ENCODE measurements around the gene PIP4K2B. TPM values are rescaled to one million over a fixed set of nuclear protein-coding genes. Genes with fewer than 3 reads are reported as not detected.
A peak's percentile ranks its signal among the peaks of the same experiment; 100 is the strongest.

The PIP4K2B gene
- total RNA-seq, 2 experiments from 2014 or later: 17.0 to 17.2 TPM

- H3K27ac Mint-ChIP-seq: peak overlapping the region; percentile 40
- Histone ChIP-seq H3K27me3 (ENCODE audit: control insufficient read depth in 1 of 2, insufficient read depth in 2 of 2, low read length in 2 of 2) (no peaks in the 10 kb centered on the region), H3K9me3 (ENCODE audit: control insufficient read depth in 1 of 2, insufficient read depth in 1 of 2, low read length in 2 of 2) (no peaks in the 10 kb centered on the region), H3K36me3 (ENCODE audit: insufficient read depth, low read length) (peaks cover 8% of the 10 kb centered on the region), H3K27ac (ENCODE audit: low read depth in 1 of 2, low read length in 2 of 2) (no peak overlapping the region), H3K4me3 (ENCODE audit: low read length) (no peak overlapping the region), H3K4me1 (ENCODE audit: insufficient read depth, low read length) (peaks cover 51% of the 10 kb centered on the region)
- H3K4me3 Mint-ChIP-seq: no peak overlapping the region
- ChIA-PET POLR2A (interaction anchor here (1.2 to 2.1 kb wide), 6 partner anchors 17 to 176 kb away, joined by 4 to 18 read pairs (median 7); partner anchors contain the start of gene MLLT6), CTCF (interaction anchor here (0.8 to 2.8 kb wide), 17 partner anchors 12 to 419 kb away, joined by 3 to 70 read pairs (median 4); partner anchors contain the start of gene EPOP)
- no peaks in the 10 kb centered on the region for H3K9me3 Mint-ChIP-seq
- peak in 5 of 14 experiments; percentile 29 to 68 (median 58) for DNase-seq
- H3K36me3 Mint-ChIP-seq (ENCODE audit: low read depth): peaks cover 4% of the 10 kb centered on the region
- H3K27me3 Mint-ChIP-seq: no peaks in the 10 kb centered on the region
- peaks cover 56% of the 10 kb centered on the region for H3K4me1 Mint-ChIP-seq (ENCODE audit: low read depth)
- no peak for ATAC-seq (ENCODE audit: poor library complexity)
- TF ChIP-seq CTCF (IDR thresholded peaks at IDR 0.05): no peak
- intact Hi-C loops (cut with DNase I, micrococcal nuclease): loop anchor here in 1 of 2 experiments (1.0 to 5.0 kb wide), 2 partner anchors 37 to 176 kb away; no protein-coding TSS in a partner anchor
These were observed 65.1 kb downstream of the PIP4K2B start for GRCh38 chr17:38733982-38734973.

- Mint-ChIP-seq H3K4me1 (ENCODE audit: low read depth) (peaks cover 64% of the 10 kb centered on the region), H3K9me3 (no peaks in the 10 kb centered on the region), H3K27ac (peak overlapping the region; percentile 40), H3K4me3 (no peak overlapping the region), H3K36me3 (ENCODE audit: low read depth) (peaks cover 5% of the 10 kb centered on the region), H3K27me3 (no peaks in the 10 kb centered on the region)
- intact Hi-C loops (cut with DNase I, micrococcal nuclease): loop anchor here in 1 of 2 experiments (5.0 kb wide), 1 partner anchor 36 kb away; no protein-coding TSS in a partner anchor
- H3K27ac ChIP-seq (ENCODE audit: low read depth in 1 of 2, low read length in 2 of 2): no peak overlapping the region
- DNase-seq (no peak), ATAC-seq (ENCODE audit: poor library complexity) (no peak)
- TF ChIP-seq CTCF (IDR thresholded peaks at IDR 0.05): peak; percentile 26
- peaks cover 8% of the 10 kb centered on the region for H3K36me3 ChIP-seq (ENCODE audit: insufficient read depth, low read length)
- H3K4me1 ChIP-seq (ENCODE audit: insufficient read depth, low read length): peaks cover 60% of the 10 kb centered on the region
- POLR2A ChIA-PET: no interaction called here
- H3K4me3 ChIP-seq (ENCODE audit: low read length): no peak overlapping the region
- H3K27me3 ChIP-seq (ENCODE audit: control insufficient read depth in 1 of 2, insufficient read depth in 2 of 2, low read length in 2 of 2): no peaks in the 10 kb centered on the region
- H3K9me3 ChIP-seq (ENCODE audit: control insufficient read depth in 1 of 2, insufficient read depth in 1 of 2, low read length in 2 of 2): no peaks in the 10 kb centered on the region
- CTCF ChIA-PET: interaction anchor here (1.5 to 2.8 kb wide), 3 partner anchors 15 to 67 kb away, joined by 3 to 70 read pairs (median 16); partner anchors contain the start of gene EPOP
These were observed 65.9 kb downstream of the PIP4K2B start for GRCh38 chr17:38733282-38733981.

All from CD4-positive, alpha-beta T cell (primary cell).